ENCODE measurements around the gene MED4. TPM values are rescaled to one million over a fixed set of nuclear protein-coding genes. Genes with fewer than 3 reads are reported as not detected.
A peak's percentile ranks its signal among the peaks of the same experiment; 100 is the strongest.

Gene MED4
- total RNA-seq, 2 experiments from 2014 or later = 53.6 to 57.2 TPM

DNA sequence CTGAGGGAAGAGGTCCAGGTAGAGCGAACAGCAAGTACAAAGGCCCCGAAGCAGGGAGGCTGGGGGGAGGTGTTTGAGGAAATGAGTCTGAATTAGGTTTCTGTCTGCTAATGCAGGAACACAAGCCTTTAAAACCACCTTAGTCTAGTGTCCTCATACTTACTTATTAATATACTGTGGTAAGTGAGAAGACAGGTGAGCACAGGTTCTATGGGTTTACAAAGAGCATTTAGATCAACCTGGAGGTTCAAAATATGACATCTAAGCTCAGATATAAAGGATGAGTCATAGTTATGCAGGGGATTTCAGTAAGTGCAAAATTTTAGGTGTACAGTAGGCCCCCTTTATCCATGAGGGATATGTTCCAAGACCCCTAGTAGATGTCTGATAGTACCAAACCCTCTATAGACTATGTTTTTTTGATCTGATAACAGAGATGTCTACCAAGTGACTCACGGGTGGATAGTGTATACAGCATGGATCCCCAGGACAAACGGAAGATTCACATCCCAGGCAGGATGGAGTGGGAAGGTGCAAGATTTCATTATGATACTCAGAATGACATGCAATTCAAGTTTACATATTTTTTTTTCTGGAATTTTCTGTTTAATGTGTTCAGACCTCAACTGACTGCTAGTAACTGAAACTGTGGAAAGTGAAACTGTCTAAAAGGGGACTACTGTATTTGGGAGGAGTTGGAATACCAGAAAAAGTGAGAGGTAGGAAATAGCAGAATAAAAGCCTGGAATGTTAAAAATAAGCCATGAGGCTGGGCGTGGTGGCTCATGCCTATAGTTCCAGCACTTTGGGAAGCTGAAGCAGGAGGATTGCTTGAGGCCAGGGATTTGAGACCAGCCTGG, 18.2 kb upstream of the MED4 start:
- Mint-ChIP-seq H3K4me1 (ENCODE audit: low read depth) (peaks cover 13% of the 10 kb centered on the region), H3K27me3 (peaks cover 2% of the 10 kb centered on the region), H3K27ac (no peak overlapping the region), H3K36me3 (ENCODE audit: low read depth) (no peaks in the 10 kb centered on the region), H3K4me3 (no peak overlapping the region), H3K9me3 (no peaks in the 10 kb centered on the region)
- TF ChIP-seq, protein P1, sequence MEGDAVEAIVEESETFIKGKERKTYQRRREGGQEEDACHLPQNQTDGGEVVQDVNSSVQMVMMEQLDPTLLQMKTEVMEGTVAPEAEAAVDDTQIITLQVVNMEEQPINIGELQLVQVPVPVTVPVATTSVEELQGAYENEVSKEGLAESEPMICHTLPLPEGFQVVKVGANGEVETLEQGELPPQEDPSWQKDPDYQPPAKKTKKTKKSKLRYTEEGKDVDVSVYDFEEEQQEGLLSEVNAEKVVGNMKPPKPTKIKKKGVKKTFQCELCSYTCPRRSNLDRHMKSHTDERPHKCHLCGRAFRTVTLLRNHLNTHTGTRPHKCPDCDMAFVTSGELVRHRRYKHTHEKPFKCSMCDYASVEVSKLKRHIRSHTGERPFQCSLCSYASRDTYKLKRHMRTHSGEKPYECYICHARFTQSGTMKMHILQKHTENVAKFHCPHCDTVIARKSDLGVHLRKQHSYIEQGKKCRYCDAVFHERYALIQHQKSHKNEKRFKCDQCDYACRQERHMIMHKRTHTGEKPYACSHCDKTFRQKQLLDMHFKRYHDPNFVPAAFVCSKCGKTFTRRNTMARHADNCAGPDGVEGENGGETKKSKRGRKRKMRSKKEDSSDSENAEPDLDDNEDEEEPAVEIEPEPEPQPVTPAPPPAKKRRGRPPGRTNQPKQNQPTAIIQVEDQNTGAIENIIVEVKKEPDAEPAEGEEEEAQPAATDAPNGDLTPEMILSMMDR (IDR thresholded peaks at IDR 0.05) = no peak
- intact Hi-C loops (cut with micrococcal nuclease) = no loop called here
- ATAC-seq (peak; percentile 66), DNase-seq (no peak)
- CTCF ChIA-PET = no interaction called here
- POLR2A ChIA-PET = interaction anchor here (0.6 kb wide), 1 partner anchor 329 kb away, joined by 3 read pairs; no protein-coding TSS in a partner anchor

DNA sequence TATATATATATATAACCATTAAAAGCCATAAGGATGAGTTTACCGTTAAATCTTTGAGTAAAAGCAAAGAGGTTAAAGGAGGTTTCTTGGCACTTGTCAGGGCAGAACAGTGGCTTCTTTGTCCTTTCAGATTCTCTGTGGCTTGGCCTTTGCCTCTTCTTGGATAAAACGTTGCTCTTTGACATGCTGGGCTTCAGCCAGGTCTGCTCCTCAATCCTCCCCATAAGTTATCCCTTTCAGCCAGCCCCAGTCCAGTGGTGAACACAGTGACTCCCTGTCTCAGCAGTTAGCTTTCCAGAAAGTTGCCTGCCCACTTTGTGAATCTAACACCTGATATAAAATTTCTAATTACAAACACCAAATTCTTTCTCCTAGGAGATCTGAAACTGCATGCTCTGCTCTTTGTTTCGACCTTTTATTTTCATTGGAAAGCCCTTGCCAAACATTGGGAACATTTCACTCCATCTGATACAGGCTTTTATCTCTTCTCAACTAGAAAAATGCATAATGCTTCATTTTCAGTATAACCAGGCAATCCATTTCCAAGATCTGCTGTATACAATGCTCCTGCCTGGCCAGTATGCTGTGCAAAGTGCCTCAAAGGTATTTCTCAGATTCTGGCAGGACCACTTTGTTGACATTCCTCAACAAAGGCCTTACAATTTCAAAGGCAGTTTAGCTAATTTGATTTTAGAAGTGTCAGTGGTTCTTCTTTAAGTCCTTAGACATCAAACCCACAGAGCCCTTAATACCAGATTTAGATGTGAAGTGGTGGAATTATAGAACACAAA, 16.2 kb upstream of the MED4 start:
- no peak for ATAC-seq
- H3K27me3 Mint-ChIP-seq = peaks cover 2% of the 10 kb centered on the region
- H3K27ac Mint-ChIP-seq = no peak overlapping the region
- no peaks in the 10 kb centered on the region for H3K36me3 Mint-ChIP-seq (ENCODE audit: low read depth)
- ChIA-PET CTCF (no interaction called here), POLR2A (no interaction called here)
- H3K9me3 Mint-ChIP-seq = no peaks in the 10 kb centered on the region
- DNase-seq = no peak
- peaks cover 13% of the 10 kb centered on the region for H3K4me1 Mint-ChIP-seq (ENCODE audit: low read depth)
- no peak overlapping the region for H3K4me3 Mint-ChIP-seq
- intact Hi-C loops (cut with micrococcal nuclease) = no loop called here
- TF ChIP-seq, protein P1 (IDR thresholded peaks at IDR 0.05) = no peak

DNA sequence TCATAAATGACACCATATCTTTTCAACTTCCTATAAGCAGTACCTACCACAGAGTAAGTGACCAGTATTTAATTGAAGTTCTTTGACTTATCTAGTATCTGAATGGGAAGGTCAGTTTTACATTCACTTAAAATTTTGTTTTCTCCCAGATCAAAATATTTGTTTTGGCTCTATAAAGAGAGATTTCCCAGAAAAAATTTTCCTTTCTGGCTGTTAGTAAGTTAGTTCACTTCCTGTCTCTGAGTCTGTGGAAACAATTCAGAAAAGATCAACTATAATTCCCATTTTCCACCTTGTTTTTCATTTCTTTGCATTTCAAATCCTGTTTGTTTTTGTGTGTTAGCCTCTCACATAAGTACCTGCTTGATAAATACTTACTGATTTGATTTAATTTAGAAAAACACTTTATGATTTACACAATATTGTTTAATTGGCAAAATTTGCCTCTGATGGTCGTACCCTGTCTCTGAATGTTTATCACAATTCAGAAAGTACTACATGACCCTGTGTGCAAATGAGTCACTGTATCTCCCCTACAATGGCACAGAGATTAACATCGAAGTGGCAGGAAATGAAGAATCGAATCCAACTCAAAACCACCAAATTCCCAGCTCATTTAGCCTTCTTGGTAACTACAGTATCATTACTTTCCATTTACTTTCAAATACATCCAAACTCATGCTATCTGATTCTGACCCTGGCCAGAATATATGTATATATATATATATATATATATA, 15.4 kb upstream of the MED4 start:
- CTCF ChIA-PET = no interaction called here
- POLR2A ChIA-PET = no interaction called here
- H3K27me3 Mint-ChIP-seq = peaks cover 2% of the 10 kb centered on the region
- TF ChIP-seq, protein P1 (IDR thresholded peaks at IDR 0.05) = no peak
- H3K4me3 Mint-ChIP-seq = no peak overlapping the region
- intact Hi-C loops (cut with micrococcal nuclease) = no loop called here
- no peak overlapping the region for H3K27ac Mint-ChIP-seq
- no peak for DNase-seq
- H3K9me3 Mint-ChIP-seq = no peaks in the 10 kb centered on the region
- no peaks in the 10 kb centered on the region for H3K36me3 Mint-ChIP-seq (ENCODE audit: low read depth)
- no peak for ATAC-seq
- peaks cover 13% of the 10 kb centered on the region for H3K4me1 Mint-ChIP-seq (ENCODE audit: low read depth)

DNA sequence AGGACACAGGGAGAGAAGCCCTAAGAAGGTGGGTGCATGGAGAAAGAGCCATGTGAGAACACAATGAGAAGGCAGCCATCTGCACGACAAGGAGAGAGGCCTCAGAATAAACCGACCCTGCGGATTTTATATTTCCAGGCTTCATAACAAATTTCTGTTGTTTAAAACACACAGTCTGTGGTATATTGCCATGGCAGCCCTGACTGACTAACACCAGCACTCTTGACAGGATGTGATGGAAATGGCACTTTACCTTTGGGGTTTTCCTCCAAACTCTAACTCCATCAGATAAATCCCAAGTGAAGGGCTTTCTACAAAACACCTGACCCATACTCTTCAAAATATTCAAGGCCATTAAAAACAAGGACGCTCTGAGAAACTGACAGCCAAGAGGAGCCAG, 13.2 kb upstream of the MED4 start:
- intact Hi-C loops (cut with micrococcal nuclease) = no loop called here
- CTCF ChIA-PET = no interaction called here
- POLR2A ChIA-PET = no interaction called here
- TF ChIP-seq, protein P1 (IDR thresholded peaks at IDR 0.05) = no peak
- Mint-ChIP-seq H3K4me1 (ENCODE audit: low read depth) (peaks cover 10% of the 10 kb centered on the region), H3K4me3 (no peak overlapping the region), H3K9me3 (no peaks in the 10 kb centered on the region), H3K27me3 (peaks cover 3% of the 10 kb centered on the region), H3K36me3 (ENCODE audit: low read depth) (no peaks in the 10 kb centered on the region), H3K27ac (no peak overlapping the region)
- ATAC-seq (no peak), DNase-seq (no peak)

Measured in activated CD8-positive, alpha-beta T cell treated with anti-CD3 and anti-CD28 coated beads for 36 hours (primary cell).